ENCODE data around the gene LRCH1.

- TF ChIP-seq AFF4 (CRISPR knock-in tag; IDR thresholded peaks at IDR 0.05; ENCODE audit: borderline replicate concordance): no peak
- no peak for TF ChIP-seq TCF7 (CRISPR knock-in tag; IDR thresholded peaks at IDR 0.05; ENCODE audit: low read depth)
- TF ChIP-seq NR2C2 (CRISPR knock-in tag; IDR thresholded peaks at IDR 0.05): no peak
- no peak for TF ChIP-seq JUN (CRISPR knock-in tag; IDR thresholded peaks at IDR 0.05)
- no peak for TF ChIP-seq USF1 (CRISPR knock-in tag; IDR thresholded peaks at IDR 0.05)
- no peak for TF ChIP-seq EMX1 (CRISPR knock-in tag; IDR thresholded peaks at IDR 0.05)
- no peak for TF ChIP-seq ATF6 (CRISPR knock-in tag; IDR thresholded peaks at IDR 0.05)
These were observed 85.3 kb downstream of the LRCH1 start for GRCh38 chr13:46638262-46638661.
